ENCODE data around the gene PRR15L. TPM values are rescaled to one million over a fixed set of nuclear protein-coding genes. Genes with fewer than 3 reads are reported as not detected.

Gene PRR15L
- total and polyA plus RNA-seq, 2 of the 4 experiments (the other 2 are of a cell fraction): not detected

DNA sequence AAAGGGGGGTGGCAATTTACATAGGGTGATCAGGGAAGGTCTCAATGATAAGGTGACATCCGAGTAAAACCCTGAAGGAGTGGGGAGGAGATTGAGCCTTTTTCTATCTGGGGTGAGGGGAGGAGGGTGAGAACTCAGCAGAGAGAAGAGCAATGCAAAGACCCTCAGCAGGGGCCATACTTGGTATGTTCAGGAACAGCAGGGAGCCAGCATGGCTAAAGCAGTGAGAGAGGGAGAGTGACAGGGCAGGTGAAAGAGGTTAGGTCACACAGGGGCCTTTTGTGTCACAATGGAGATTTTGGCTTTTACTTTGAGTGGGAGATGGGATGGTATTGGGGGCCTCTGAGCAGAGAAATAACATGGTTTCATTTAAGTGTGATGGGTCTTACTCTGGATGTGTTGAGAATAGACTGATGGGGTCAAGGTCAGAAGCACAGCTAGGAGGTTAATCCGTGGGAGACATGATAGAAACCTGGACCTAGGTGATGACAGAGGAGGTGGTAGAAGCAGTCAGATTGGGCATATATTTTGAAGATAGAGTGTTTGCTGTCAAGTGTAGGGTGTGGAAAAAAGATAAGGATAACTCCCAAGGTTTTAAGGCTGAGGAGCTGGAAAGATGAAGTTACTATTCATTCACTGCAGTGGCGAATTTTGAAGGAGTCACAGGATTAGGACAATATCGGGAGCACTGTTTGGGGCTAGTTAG, 55.5 kb downstream of the PRR15L start (continued):
- TF ChIP-seq NFE2L2 (IDR thresholded peaks at IDR 0.05; ENCODE audit: low read depth, low read length) (no peak), POLR2A (IDR thresholded peaks at IDR 0.05; ENCODE audit: low read depth, low read length) (no peak), MAFK (IDR thresholded peaks at IDR 0.05; ENCODE audit: low read depth, low read length) (no peak), MXI1 (IDR thresholded peaks at IDR 0.05; ENCODE audit: borderline replicate concordance, low read depth, low read length) (no peak), SMC3 (IDR thresholded peaks at IDR 0.05; ENCODE audit: low read depth, low read length) (no peak), RFX5 (IDR thresholded peaks at IDR 0.05; ENCODE audit: low read depth, low read length) (no peak)

Other genes with a start within 250 kb of the PRR15L start
- gene TBX21, start 224.6 kb downstream of the PRR15L start, total RNA-seq (2012; rRNA removed): not detected in 2 replicates
- not detected in 2 replicates for gene TBX21, start 224.6 kb downstream of the PRR15L start, polyA plus RNA-seq (2012; rRNA removed)
- 4.7 and 5.2 TPM in 2 replicates for gene OSBPL7, start 136.1 kb downstream of the PRR15L start, total RNA-seq (2012; rRNA removed)
- gene OSBPL7, start 136.1 kb downstream of the PRR15L start, polyA plus RNA-seq (2012; rRNA removed): 14.5 and 16.3 TPM in 2 replicates
- 28.1 and 32.3 TPM in 2 replicates for gene MRPL10, start 126.3 kb downstream of the PRR15L start, total RNA-seq (2012; rRNA removed)
- gene MRPL10, start 126.3 kb downstream of the PRR15L start, polyA plus RNA-seq (2012; rRNA removed): 57.7 and 61.8 TPM in 2 replicates
- gene LRRC46, start 126.2 kb downstream of the PRR15L start, total RNA-seq (2012; rRNA removed): not detected in 2 replicates
- gene LRRC46, start 126.2 kb downstream of the PRR15L start, polyA plus RNA-seq (2012; rRNA removed): 0.77 and 0.80 TPM in 2 replicates
- 14.7 and 17.2 TPM in 2 replicates for gene SCRN2, start 116.6 kb downstream of the PRR15L start, total RNA-seq (2012; rRNA removed)
- gene SCRN2, start 116.6 kb downstream of the PRR15L start, polyA plus RNA-seq (2012; rRNA removed): 27.6 and 31.0 TPM in 2 replicates
- under 0.01 TPM in 2 replicates for gene SP6, start 106.7 kb downstream of the PRR15L start, total RNA-seq (2012; rRNA removed)
- gene SP6, start 106.7 kb downstream of the PRR15L start, polyA plus RNA-seq (2012; rRNA removed): 0.31 and 0.32 TPM in 2 replicates
- gene SP2, start 61.6 kb downstream of the PRR15L start, total RNA-seq (2012; rRNA removed): 0.72 and 1.4 TPM in 2 replicates
- 13.8 and 14.0 TPM in 2 replicates for gene SP2, start 61.6 kb downstream of the PRR15L start, polyA plus RNA-seq (2012; rRNA removed)
- 32.5 and 34.1 TPM in 2 replicates for gene PNPO, start 16.3 kb downstream of the PRR15L start, total RNA-seq (2012; rRNA removed)
- 13.6 and 13.9 TPM in 2 replicates for gene PNPO, start 16.3 kb downstream of the PRR15L start, polyA plus RNA-seq (2012; rRNA removed)
- gene CDK5RAP3, start 13.2 kb upstream of the PRR15L start, total RNA-seq (2012; rRNA removed): 56.7 and 75.3 TPM in 2 replicates
- 138 and 153 TPM in 2 replicates for gene CDK5RAP3, start 13.2 kb upstream of the PRR15L start, polyA plus RNA-seq (2012; rRNA removed)
- 41.0 and 60.5 TPM in 2 replicates for gene COPZ2, start 79.9 kb upstream of the PRR15L start, total RNA-seq (2012; rRNA removed)
- 86.1 and 89.4 TPM in 2 replicates for gene COPZ2, start 79.9 kb upstream of the PRR15L start, polyA plus RNA-seq (2012; rRNA removed)
- gene NFE2L1, start 90.5 kb upstream of the PRR15L start, total RNA-seq (2012; rRNA removed): 35.6 and 42.8 TPM in 2 replicates
- 122 and 125 TPM in 2 replicates for gene NFE2L1, start 90.5 kb upstream of the PRR15L start, polyA plus RNA-seq (2012; rRNA removed)
- 35.0 and 52.2 TPM in 2 replicates for gene CBX1, start 143.6 kb upstream of the PRR15L start, total RNA-seq (2012; rRNA removed)
- gene CBX1, start 143.6 kb upstream of the PRR15L start, polyA plus RNA-seq (2012; rRNA removed): 42.9 and 54.9 TPM in 2 replicates
- 11.7 and 14.7 TPM in 2 replicates for gene SNX11, start 149.9 kb upstream of the PRR15L start, total RNA-seq (2012; rRNA removed)
- gene SNX11, start 149.9 kb upstream of the PRR15L start, polyA plus RNA-seq (2012; rRNA removed): 12.5 and 16.9 TPM in 2 replicates